ENCODE data around the gene PPL.

Gene PPL

DNA sequence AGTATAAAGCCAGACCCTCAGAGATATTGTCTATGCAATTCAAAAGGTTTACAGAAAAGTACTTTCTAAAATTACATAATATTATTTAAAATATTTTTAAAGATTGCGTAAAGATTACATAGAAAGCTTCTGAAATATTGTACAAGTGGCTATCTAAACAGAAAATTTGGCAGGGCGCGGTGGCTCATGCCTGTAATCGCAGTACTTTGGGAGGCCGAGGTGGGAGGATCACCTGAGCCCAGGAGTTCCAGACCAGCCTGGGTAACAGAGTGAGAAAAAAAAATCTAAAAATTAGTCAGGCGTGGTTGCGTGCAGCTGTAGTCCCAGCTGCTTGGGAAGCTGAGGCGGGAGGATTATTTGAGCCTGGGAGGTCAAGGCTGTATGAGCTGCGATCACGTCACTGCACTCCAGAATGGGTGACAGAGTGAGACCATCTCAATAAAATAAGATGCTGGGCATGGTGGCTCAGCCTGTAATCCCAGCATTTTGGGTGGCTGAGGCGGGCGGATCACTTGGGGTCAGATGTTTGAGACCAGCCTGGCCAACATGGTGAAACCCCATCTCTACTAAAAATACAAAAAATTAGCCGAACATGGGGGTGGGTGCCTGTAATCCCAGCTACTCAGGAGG, 71.6 kb downstream of the PPL start:
- no peak for DNase-seq (ENCODE audit: low read depth in 2 of 2)

DNA sequence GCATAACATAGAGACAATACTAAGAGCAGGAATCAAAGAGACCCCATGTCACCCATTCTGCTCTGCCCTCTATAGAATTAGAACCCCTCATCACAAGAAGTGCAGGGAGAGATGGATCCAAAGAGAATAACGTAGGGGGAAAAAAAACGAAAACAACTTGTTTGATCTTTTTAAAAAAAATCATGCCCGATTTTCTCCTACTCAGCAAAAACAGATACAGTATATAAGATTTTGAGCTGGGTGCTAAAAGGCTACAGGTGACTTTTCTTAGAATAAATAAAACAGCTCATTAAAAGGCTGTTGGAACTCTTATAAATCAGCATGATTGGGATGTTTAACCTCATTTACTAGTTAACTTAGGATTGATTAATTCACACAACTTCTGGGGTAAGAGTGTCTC, 72.2 kb downstream of the PPL start:
- DNase-seq (ENCODE audit: low read depth in 2 of 2): no peak

DNA sequence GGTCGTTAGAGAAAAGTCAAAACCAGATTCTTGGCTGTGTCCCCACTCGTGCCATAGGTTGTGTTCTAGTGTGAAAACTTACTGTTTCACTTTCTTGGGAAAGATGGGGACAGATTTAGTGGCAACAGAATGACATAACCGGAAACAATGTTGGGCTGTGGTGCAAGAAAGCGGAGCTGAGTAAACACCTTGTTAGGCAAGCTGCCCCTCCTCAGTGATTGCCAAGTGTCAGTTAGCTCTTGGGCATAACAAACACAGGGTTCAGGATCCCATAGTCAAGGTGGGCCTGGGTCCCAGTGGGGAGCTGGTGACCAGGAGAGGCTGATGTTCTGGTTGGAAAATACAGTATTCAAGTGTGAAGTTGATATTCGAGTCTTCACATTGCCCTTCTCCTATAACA, 74.3 kb downstream of the PPL start:
- DNase-seq (ENCODE audit: low read depth in 2 of 2): no peak

DNA sequence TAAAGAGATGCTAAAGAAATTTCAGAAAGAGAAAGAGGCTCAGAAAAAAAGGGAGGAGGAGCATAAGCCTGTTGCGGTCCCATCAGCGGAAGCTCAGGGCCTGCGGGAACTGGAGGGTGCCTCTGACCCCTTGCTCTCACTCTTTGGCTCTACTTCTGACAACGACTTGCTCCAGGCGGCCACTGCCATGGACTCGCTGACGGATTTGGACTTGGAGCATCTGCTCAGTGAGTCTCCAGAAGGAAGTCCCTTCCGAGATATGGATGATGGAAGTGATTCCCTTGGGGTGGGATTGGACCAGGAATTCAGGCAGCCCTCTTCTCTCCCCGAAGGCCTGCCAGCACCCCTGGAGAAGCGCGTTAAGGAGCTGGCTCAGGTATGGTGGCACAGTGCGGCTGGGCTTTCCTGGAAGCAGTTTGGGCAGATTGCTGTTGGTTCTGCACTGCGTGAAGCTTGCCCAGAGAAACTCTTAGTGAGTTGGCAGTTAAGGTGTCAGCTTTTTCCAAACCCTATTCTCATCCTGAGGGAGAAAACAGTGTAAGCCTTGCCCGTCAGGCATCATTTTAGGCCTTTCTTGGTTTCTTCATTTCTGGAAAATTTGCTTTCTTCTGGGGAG, 76.1 kb downstream of the PPL start:
- no peak for DNase-seq (ENCODE audit: low read depth in 2 of 2)

DNA sequence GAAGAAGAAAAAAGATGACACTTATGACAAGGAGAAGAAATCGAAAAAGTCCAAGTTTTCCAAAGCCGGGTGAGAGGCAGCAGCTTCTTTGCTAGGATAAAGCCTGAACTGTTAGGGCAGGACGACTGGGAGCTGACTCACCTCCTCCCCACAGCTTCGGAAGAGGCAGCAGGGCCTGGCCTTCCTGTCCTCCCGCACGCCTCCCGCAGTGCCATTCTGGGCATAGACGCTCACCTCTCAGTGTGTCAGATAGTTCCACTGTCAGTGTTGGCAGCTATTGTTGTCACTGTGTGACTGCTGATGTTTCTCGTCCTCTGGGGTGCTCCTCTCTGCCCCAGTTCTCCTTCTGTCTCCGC, 77.1 kb downstream of the PPL start:
- no peak for DNase-seq (ENCODE audit: low read depth in 2 of 2)

DNA sequence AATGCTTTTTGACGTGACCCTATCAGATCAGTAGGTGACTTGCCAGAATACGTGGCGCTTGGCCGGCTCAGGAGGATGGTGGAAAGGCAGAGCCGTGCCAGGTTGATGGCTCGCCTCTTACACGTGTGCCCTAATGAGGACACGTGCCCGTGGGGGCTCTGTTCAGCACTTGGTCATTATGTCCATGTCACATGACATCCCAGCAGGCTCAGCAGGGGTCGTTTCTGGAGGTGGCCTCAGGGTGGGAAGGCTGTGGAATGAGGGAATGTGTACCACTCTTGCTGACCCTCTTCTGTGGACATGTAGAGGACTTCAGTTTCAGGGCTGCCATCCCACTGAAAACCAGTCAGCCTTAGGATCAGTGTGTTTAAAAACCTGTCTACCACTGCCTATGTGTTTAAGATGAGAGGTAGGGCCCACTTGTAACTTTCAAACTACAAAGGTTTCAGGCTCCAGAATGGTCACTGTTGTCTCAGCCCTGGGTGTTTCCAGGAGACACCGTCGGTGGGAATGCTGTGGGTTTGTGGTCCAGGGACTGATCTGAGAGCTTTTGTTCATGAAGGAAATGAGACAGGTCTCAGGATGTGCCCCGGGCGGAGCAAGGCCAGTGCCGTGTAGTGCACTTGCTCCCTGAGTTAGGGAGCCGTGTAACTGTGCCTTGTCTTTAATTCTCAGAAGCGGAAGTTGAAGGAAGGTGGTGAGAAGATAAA, 77.6 kb downstream of the PPL start:
- DNase-seq (ENCODE audit: low read depth in 2 of 2): no peak

DNA sequence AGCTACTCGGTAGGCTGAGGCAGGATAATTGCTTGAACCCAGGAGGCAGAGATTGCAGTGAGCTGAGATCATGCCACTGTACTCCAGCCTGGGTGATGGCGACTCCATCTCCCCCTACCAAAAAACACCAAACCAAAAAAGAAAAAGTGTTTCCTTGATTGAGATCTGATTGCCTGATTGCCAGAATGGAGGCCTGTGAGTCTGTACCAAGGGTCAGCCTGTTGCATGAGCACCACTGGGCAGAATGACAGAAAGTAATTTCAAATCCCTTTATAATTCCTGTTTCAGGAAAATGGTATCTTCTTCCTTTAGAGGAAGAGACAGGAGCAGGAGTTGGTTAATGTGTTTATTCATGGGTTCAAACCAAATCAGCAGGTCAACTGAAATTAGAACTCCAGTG, 81.1 kb downstream of the PPL start:
- DNase-seq (ENCODE audit: low read depth in 2 of 2): no peak

DNA sequence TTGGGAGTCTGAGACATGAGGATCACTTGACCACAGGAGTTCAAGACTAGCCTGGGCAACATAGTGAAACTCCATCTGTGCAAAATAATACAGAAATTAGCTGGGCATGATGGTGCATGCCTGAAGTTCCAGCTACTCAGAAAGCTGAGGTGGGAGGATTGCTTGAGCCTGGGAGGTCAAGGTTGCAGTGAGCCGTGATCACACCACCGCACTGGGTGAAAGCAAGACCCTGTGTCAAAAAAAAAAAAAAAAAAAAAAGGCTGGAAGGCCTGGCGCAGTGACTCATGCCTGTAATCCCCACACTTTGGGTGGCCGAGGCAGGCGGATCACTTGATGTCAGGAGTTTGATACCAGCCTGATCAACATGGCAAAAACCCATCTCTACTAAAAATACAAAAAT, 81.6 kb downstream of the PPL start:
- DNase-seq (ENCODE audit: low read depth in 2 of 2): no peak

DNA sequence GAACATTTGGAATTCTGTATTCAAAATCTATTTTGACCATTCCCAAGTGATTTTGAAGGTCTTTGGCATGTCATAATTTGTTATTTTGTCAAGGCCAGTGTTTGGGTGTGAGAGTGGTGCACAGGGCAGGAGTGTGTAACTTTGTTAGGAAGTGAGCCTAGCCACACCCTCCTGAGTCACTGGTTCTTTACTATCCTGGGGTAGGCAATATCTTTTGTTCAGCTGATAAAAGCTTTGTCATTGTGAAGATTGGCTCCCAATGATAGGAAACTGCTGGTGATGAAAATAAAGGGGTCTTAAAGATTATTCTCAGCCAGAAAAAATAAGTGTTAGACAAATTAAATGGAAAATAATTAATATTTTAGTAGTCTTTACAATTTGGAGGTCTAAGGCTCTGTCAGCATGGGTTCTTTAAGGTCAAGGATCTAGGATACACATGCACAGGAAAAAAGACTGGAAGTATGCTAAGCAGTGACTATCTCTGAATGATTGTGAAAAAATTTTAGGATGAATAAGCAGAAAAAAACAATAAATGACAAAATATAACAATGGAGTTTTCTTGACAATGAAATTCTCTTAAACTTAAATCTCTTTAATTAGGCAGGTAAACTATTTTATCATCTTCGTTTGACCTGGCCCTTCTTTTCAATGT, 84.6 kb downstream of the PPL start:
- DNase-seq (ENCODE audit: low read depth in 2 of 2): no peak

DNA sequence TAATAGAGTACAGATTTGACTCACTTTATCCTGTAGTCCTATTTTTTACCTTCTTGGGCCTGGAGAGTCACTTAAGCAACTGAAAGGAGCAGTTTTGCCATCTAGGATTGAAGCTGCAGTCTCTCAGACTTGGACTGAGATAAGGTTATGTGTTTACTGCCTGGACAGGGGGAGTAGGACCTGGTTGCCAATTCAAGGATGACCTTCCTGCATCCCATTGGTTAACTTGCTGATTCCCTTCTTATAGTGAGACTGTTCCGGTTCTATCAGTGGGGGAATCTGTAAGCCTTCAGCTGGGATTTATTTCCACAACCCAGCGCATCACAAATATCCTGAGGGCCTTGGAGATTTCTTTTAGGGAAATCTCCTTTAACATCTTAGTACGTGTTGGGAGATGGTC, 86.7 kb downstream of the PPL start:
- no peak for DNase-seq (ENCODE audit: low read depth in 2 of 2)

DNA sequence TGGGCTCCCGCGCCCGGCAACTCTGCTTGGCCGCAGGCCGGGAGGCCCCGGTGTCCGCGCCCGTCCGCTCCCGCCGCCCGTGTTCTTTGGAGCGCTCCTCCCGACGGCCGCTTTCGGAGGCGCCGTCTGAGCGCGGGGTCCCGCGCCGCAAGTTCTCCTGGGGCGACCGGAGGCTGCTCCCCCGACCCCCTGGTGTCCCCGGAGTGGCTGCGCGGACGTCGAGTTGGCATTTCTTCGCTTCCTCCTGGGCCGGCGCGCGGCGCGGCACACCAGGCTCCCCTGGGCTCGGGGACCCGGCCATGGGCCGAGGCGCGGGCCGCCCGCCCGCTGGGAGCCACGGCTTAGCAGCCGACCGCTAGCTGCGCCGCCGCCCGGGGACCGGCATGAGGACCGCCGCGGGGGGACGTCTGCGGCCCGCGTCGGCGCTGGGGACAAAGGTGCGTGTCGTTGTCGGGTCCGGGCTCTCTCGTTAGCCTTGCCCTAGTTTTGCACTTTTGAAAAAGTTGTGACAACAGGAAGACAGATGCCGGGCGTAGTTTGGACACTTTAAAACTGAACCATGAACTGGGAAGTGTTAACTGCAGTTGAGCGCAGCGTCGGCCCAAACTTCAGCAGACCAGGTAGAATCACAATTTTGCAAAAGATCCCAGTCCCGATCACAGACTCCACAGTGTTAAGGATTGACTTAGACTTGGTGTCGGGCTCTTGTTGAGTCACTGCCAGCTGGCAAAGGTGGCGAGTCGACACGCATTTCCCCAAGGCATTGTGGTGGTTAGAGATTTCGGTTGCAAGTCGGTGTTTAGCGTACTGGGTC, 89.0 kb downstream of the PPL start:
- peak in 1 of 2 experiments; percentile 5 for DNase-seq (ENCODE audit: low read depth in 2 of 2)

DNA sequence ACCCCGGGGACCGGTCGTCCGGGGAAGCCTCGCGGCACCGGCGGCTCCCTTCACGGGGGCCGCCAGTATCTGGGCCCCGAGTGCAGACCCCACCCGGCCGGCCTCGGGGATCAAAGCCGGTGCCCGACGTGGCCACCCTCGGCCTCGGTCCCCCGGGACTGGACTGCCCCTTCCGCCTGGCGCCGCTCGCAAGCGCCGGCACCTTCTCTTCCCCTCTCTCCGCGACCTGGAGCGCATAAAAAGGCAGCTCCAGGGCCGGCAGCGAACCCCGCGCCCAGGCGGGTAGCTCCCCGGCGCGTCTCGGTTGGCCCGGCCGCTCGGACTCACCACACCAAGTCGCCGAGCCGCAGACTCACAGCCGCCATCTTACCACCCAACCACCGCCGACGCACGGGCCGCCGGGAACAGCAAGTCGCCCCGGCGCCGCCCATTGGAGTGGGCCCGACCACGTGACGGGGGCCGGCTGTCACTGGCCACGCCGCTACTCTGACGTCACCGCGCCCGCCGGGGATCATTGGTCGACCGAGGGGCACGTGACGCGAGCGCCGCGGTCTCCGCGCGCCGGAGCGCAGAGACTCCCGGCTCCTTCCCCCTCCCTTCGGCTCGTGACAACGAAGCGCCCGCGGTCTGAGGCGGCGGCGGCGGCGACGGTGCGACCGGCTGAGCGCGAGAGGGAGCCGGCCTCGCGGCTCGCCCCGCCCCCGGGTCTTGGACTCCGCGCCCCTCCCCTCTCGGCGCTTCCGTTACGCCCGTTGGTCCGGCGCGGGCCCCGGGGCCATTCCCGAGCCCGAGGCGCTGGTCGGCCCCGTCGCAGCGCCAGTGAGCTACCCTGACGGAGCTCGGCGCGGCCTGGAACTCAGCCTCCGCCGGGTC, 89.8 kb downstream of the PPL start, which contains the start of the genes GLYR1 and UBN1:
Gene GLYR1, minus strand, starts transcription at position 388 of the 873 bp plus-strand sequence. Its CDS starts 23 bp downstream, at position 365.
Gene UBN1, plus strand, starts transcription at position 581 of the 873 bp plus-strand sequence. CDS start 5,437 bp downstream, outside the sequence.
- peak; percentile 84 to 88 for DNase-seq (ENCODE audit: low read depth in 2 of 2)

DNA sequence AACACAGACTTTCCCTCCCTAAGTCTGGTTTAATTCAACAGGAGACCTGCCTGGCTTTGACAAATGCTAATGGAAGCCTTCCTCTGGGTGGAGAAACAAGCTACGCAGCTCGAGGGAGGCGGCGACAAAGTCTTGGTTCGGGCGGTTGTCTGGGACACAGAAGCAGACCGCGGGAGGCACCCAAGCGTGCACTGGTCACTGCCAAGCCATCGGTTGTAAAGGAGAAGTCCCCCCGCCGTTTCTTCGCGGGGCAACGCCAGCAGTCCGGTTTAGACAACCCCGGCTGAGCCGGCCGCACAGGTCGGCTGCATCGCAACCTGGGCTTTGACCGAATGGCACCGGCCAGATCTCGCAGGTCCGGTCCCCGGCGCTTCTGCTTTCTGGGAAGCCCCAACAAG, 90.4 kb downstream of the PPL start:
- no peak for DNase-seq (ENCODE audit: low read depth in 2 of 2)

DNA sequence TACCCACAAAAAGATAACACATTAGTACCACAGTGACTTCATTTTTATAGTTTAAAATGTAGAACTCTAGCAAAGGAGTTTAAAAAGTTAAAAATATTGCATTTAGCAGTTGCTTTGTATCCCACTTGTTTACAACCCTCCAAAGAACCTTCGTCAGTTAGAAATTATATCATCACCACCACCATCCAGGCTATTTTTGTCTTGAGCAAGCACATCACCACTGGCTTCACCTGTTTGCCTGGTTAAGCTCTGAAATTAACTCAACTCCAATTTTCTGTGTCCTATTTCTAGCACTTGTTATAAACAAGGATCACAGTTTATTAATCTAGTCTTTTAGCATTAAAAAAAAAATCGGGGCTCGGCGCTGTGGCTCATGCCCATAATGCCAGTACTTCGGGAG, 96.0 kb downstream of the PPL start:
- no peak for DNase-seq (ENCODE audit: low read depth in 2 of 2)

DNA sequence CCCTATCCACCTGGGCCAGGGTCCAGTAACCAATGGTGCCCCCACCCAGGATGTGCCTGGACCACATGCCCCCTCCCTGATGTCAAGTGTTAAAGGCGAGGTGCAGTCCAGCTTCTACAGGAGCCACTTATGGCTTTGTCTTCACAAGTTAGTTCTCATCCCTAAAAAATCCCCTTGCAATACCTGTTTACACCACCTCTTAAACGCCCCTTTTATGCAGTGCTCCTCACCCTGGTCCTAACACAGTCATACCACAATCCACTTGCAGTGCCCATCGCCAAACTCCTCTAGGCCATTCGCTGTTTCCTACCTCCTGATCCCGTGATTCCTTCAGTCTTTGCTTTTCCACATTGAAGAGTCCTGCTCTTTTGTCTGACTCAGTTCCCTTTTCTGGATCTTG, 97.0 kb downstream of the PPL start:
- no peak for DNase-seq (ENCODE audit: low read depth in 2 of 2)

DNA sequence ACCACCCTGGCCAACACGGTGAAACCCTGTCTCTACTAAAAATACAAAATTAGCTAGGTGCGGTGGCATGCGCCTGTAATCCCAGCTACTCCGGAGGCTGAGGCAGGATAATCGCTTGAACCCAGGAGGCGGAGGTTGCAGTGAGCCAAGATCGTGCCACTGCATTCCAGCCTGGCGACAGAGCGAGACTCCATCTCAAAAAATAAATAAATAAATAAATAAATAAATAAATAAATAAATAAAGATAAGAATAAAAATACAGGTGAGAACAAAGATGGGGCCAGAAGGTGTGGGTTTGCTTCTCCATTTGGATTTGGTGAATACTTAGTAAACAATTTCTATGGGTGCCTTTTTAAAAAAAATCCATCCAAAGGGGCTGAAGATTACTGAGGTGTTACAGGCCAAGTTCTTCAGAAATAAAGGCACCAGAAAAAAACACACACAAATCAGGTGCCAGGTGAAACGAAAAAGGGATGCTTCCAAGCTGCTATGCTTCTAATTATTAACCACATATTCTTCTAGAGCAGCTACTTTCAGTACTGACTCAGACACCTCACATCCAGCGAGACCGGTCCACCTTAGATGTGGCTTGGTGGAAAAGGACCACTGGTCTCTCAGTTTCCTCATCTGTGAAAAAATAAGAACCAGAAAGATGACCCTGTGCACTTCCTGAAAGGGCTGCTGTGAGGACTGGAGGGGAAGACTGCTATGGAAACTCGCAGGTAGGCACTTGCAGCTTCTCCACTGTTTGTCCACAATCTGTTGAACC, 99.0 kb downstream of the PPL start:
- DNase-seq (ENCODE audit: low read depth in 2 of 2): no peak

DNA sequence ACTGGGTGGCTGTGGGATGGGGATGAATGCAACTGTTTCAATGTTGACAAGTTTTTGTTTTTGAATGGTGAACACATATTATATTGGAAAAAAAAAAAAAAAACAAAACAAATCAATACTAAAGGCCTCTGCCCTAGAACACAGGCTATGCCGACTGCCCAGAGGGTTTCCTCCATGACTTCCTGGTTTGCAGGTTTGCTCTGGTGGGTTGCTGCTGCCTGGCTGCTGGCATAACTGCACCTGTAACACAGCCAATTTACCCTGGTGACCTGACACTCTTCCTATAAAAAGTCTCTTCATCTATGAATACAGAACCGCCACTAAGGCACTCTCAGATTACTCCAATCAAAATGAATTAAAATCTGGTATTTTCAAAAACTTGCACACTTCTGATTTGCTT, 100.2 kb downstream of the PPL start:
- no peak for DNase-seq (ENCODE audit: low read depth in 2 of 2)

DNA sequence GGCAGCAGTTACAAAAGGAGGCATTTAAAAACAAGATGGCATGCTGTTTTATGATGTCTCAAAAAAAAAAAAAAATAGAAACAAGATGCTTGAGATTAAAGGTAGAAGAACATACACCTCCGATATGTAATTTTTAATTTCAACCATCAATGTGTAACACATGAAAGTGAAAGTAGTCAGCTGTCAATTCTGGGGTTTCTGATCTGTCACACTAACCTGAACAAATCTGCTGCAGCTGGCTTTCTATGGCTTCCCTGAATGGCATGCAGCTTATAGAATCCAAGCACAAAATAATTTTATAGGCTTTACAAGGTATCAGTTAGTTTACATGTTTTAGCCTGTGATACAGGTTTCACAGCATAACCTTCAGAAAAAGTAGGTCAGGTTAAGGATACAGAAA, 103.4 kb downstream of the PPL start:
- no peak for DNase-seq (ENCODE audit: low read depth in 2 of 2)

DNA sequence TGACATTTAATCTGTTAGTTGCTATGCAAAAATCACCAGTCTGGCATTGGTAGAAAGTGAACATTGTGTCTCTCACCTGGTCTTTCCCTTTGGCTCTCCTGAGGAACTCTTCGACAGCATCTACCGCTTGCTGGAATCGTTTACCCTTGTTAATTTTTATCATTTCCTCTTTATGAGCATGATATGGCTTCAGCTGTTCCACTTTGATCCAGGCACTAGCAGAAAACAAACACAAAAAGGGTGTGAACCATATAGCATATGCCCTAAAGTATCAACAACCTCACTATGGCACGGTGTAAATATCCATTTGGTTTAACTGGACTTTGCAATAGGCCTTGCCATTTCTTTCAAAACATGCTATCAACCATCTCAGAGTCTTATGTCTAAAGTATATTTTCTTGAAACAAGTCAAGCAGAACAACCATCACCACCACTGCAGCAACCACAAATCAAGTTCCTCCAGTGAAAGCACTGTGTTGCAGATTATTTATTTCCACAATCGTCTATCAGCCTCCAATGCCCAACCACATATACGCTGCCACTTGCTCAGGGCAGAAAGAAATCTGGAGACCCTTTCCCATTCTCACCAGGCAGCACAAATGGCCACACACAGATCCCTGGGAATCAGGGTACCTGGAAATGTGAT, 104.1 kb downstream of the PPL start:
- no peak for DNase-seq (ENCODE audit: low read depth in 2 of 2)

All from fibroblast of skin of left biceps (primary cell).